Heart right ventricle (tissue), 16 donors: ENCODE results near the gene GRIK4. TPM values are rescaled to one million over a fixed set of nuclear protein-coding genes. Genes with fewer than 3 reads are reported as not detected.

Source experiments
- ATAC-seq, 8 donors: fragments of 200-7000 bp; cut with Tn5 transposase; one replicate each; pipeline ENCODE4 v1.9.1; 2020; ENCODE audit warnings: mild to moderate bottlenecking in 8 of 8, moderate library complexity in 8 of 8, moderate number of reproducible peaks in 1 of 8
- DNase-seq, 2 donors: peaks; one replicate each; pipeline ENCODE4 v3.0.0-alpha.2; 2020
- H3K27ac ChIP-seq, 10 donors: fragments of 200-600 bp; sonication (generic) in 2 of 10; one replicate each; pipeline versions ENCODE4 v1.5.0 to v1.8.0; 2020 to 2022; ENCODE audit warnings: mild to moderate bottlenecking in 3 of 10
- H3K27me3 ChIP-seq, 7 donors: fragments of 200-600 bp; one replicate each; pipeline ENCODE4 v1.8.0; 2021 to 2022; ENCODE audit warnings: mild to moderate bottlenecking in 2 of 7
- H3K36me3 ChIP-seq, 9 donors: fragments of 200-600 bp; sonication (generic) in 1 of 9; one replicate each; pipeline versions ENCODE4 v1.5.0 to v1.8.0; 2020 to 2022; ENCODE audit warnings: mild to moderate bottlenecking in 2 of 9
- H3K4me1 ChIP-seq, 9 donors: fragments of 200-600 bp; sonication (generic) in 1 of 9; one replicate each; pipeline versions ENCODE4 v1.5.0 to v1.8.0; 2020 to 2022; ENCODE audit warnings: mild to moderate bottlenecking in 4 of 9
- H3K4me3 ChIP-seq, 10 donors: fragments of 200-600 bp; sonication (generic) in 2 of 10; one replicate each; pipeline versions ENCODE4 v1.5.0 to v1.8.0; 2020 to 2022; ENCODE audit warnings: mild to moderate bottlenecking in 7 of 10, moderate library complexity in 2 of 10
- H3K9me3 ChIP-seq, 11 donors: fragments of 200-600 bp in 10 of 11; sonication (generic) in 2 of 11; one replicate each; pipeline versions ENCODE4 v1.5.0 to v1.8.0; 2013 to 2022; ENCODE audit warnings: mild to moderate bottlenecking in 2 of 11, control low read depth in 1 of 11, moderate library complexity in 1 of 11
- WGBS, 2 donors: extraction: QIAGEN DNeasy Blood & Tissue Kit; methylation state at CpG; one replicate each; pipeline ENCODE4 v1.1.7; 2013; ENCODE audit warnings: inconsistent platforms in 1 of 2; 5-methylcytosine and 5-hydroxymethylcytosine counted together
- intact Hi-C, 10 donors: fragments of 100-400 bp; cut with DNase I; formaldehyde crosslinking; loops; one replicate each; pipeline versions ENCODE4 v1.11.1 to v1.14.2; 2022
- polyA plus RNA-seq, 2 donors: library from polyadenylated mRNA; stranded (reverse); fragments of 200-250 nt; gene quantifications; one replicate each; pipeline ENCODE4 v1.2.3, GENCODE V29; 2013
- total RNA-seq, 10 donors: library from RNA; stranded (reverse); fragmentation: NEBNext Ultra II Directional in 3 of 10; extraction: Animal tissue kit (Norgen Biotek cat#: 25700) in 3 of 10; gene quantifications; one replicate each; pipeline versions ENCODE4 v1.2.1 to v1.2.4, GENCODE V29; 2021 to 2023
- TF ChIP-seq, protein P1 (sequence below), 9 donors: fragments of 200-600 bp; sonication (generic) in 2 of 9; IDR thresholded peaks; one replicate each; pipeline versions ENCODE4 v1.5.0 to v1.8.0; 2021 to 2022; ENCODE audit warnings: antibody characterized with exemption in 9 of 9, mild to moderate bottlenecking in 5 of 9, moderate library complexity in 1 of 9
- donor health status: Arrhythmogenic right ventricular cardiomyopathy.
- donor health status: ischemic (EF 13 %, LVEDD 7.1; RV severe dilation, severe dysfunction).
- donor health status: healthy with polysubstance abuse.
- donor health status: DM: no; HTN: yes; CAD: no.
- donor health status: DM: no; HTN: no; CAD: no.
- donor health status: ischemic (EF 25% LVEDD 6.9; RV normal size, moderate dysfunction).
- donor health status: ischemic (EF 25% LVEDD 5.7; RV mildly dilated, moderate dysfunction).
- donor health status: healthy.
- donor health status: DM: yes; HTN: yes; CAD: no.
- donor health status: Ischemic cardiomyopathy.
- donor health status: ischemic (EF 35%, LVEDD 5.7; RV mildly dilated, moderate dysfunction).
- donor health status: nonischemic (EF 11% LVEDD 7.7; RV severe dilation, severe dysfunction).
- donor health status: DM: yes; HTN: yes; CAD: no.
- donor health status: PGD.
- donor health status: ischemic (EF 29% LVEDD 5.4; RV normal size, mild dysfunction).
- donor health status: nonischemic (EF 23%, LVEDD 6.1; RV moderate dilation, normal function).

GRIK4 gene
- total and polyA plus RNA-seq, 12 donors = 0.01 to 0.85 (median 0.37) TPM; not detected in 6

GRCh38 chr11:120906766-120907165 lies 395.2 kb downstream of the GRIK4 start:
- Histone ChIP-seq H3K9me3 (no peaks in the 10 kb centered on the region), H3K4me3 (no peak overlapping the region), H3K4me1 (peaks cover 0 to 7% (median 0%) of the 10 kb centered on the region in 9 donors), H3K27ac (no peak overlapping the region), H3K27me3 (peaks cover 0 to 34% (median 2%) of the 10 kb centered on the region in 7 donors), H3K36me3 (no peaks in the 10 kb centered on the region)
- intact Hi-C loops = no loop called here
- 84 to 85% methylated on average over 10 of the region's 10 CpGs for WGBS, 2 donors
- DNase-seq (no peak), ATAC-seq (no peak)
- TF ChIP-seq, protein P1, sequence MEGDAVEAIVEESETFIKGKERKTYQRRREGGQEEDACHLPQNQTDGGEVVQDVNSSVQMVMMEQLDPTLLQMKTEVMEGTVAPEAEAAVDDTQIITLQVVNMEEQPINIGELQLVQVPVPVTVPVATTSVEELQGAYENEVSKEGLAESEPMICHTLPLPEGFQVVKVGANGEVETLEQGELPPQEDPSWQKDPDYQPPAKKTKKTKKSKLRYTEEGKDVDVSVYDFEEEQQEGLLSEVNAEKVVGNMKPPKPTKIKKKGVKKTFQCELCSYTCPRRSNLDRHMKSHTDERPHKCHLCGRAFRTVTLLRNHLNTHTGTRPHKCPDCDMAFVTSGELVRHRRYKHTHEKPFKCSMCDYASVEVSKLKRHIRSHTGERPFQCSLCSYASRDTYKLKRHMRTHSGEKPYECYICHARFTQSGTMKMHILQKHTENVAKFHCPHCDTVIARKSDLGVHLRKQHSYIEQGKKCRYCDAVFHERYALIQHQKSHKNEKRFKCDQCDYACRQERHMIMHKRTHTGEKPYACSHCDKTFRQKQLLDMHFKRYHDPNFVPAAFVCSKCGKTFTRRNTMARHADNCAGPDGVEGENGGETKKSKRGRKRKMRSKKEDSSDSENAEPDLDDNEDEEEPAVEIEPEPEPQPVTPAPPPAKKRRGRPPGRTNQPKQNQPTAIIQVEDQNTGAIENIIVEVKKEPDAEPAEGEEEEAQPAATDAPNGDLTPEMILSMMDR (IDR thresholded peaks at IDR 0.05) = no peak

- DNase-seq (no peak), ATAC-seq (no peak)
- Histone ChIP-seq H3K27ac (no peak overlapping the region), H3K36me3 (no peaks in the 10 kb centered on the region), H3K27me3 (peaks cover 0 to 23% (median 0%) of the 10 kb centered on the region in 7 donors), H3K4me3 (no peak overlapping the region), H3K9me3 (no peaks in the 10 kb centered on the region), H3K4me1 (peaks cover 0 to 7% (median 0%) of the 10 kb centered on the region in 9 donors)
- intact Hi-C loops = no loop called here
- TF ChIP-seq, protein P1 (IDR thresholded peaks at IDR 0.05) = no peak
- 85 to 96% methylated on average over 1 of the region's 1 CpG for WGBS, 2 donors
These were observed 396.4 kb downstream of the GRIK4 start for GRCh38 chr11:120907971-120908370.

DNA sequence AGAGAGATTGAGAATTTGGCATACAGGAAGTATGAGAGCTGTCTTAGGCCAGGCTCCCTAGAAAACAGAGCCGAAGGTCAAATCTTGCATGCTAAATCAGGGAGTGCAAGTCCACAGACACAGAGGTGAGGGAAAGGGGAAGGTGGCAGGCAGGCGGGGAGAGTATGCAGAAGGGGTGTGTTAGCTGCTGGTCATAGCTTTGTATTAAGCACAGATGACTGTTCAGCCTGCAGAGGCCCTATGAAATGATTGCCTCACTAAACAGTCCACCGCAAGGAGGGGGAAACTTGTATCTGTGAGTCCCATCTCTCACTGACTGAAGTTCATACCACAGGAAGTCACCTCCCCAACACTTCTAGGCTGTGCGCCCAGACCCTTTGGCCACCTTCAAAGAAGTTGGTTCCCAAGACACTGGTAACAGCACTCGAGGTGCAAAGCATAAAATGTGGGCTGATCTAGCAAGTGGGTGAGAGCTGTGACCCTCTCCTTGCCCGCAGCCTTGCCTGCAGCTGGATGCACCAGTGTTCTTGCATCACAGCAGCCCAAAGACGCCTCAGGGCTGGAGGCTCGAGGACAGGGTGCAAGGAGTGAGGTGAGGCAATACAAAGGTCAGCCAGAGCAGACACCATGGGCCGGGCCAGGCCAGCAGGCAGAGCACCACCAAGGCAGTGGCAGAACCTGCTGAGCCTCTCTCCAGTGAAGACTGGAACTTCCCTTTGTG lies 397.1 kb downstream of the GRIK4 start:
- Histone ChIP-seq H3K36me3 (no peaks in the 10 kb centered on the region), H3K27ac (no peak overlapping the region), H3K27me3 (peaks cover 0 to 22% (median 0%) of the 10 kb centered on the region in 7 donors), H3K4me1 (peaks cover 0 to 7% (median 0%) of the 10 kb centered on the region in 9 donors), H3K9me3 (no peaks in the 10 kb centered on the region), H3K4me3 (no peak overlapping the region)
- peak in 6 of 8 donors; percentile 5 to 49 (median 26) for ATAC-seq
- TF ChIP-seq, protein P1 (IDR thresholded peaks at IDR 0.05) = no peak
- intact Hi-C loops = no loop called here
- no peak for DNase-seq
- 57 to 68% methylated on average over 9 of the region's 9 CpGs for WGBS, 2 donors

DNA sequence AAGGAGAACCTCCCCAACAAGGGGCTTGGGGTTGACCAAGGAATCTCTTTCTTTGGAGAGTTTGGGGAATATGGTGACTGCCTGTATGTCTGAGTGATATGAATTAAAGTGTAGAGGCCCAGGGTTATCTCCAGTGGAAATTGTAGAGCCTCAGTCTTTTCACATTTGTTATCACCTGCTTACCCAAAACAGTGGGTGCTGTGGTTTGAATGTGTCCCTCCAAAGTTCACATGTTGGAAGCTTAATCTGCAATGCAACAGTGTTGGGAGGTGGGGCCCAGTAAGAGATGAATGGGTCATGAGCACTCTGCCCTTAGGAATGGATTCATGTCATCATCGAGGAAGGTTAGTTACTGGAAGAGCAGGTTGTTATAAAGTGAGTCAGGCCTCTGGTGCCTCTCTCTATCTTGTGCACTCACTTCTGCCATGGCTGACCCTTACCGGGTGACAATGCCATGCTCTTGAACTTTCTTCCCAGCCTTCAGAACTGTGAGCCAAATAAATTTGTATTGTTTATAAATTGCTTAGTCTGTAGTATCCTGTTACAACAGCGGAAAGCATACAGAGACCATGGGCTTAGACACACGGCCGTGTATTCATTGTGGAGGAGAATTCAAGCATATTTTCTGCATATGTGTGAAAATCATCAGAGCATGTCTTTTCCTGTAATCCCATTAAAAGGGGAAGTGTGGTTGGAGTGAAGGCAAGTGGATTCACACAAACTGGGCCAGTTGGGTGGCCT lies 398.3 kb downstream of the GRIK4 start:
- WGBS, 2 donors = 90 to 96% methylated on average over 5 of the region's 5 CpGs
- H3K9me3 ChIP-seq = no peaks in the 10 kb centered on the region
- intact Hi-C loops = no loop called here
- ATAC-seq = no peak
- no peak overlapping the region for H3K27ac ChIP-seq
- peaks cover 0 to 7% (median 0%) of the 10 kb centered on the region in 9 donors for H3K4me1 ChIP-seq
- no peak overlapping the region for H3K4me3 ChIP-seq
- no peaks in the 10 kb centered on the region for H3K36me3 ChIP-seq
- no peak for DNase-seq
- TF ChIP-seq, protein P1 (IDR thresholded peaks at IDR 0.05) = no peak
- peaks cover 0 to 22% (median 4%) of the 10 kb centered on the region in 7 donors for H3K27me3 ChIP-seq
